Measurements from ENCODE around the gene FNDC10. TPM values are rescaled to one million over a fixed set of nuclear protein-coding genes. Genes with fewer than 3 reads are reported as not detected.

The FNDC10 gene
- total RNA-seq, 1 experiment from 2014 or later: 15.2 TPM

DNA sequence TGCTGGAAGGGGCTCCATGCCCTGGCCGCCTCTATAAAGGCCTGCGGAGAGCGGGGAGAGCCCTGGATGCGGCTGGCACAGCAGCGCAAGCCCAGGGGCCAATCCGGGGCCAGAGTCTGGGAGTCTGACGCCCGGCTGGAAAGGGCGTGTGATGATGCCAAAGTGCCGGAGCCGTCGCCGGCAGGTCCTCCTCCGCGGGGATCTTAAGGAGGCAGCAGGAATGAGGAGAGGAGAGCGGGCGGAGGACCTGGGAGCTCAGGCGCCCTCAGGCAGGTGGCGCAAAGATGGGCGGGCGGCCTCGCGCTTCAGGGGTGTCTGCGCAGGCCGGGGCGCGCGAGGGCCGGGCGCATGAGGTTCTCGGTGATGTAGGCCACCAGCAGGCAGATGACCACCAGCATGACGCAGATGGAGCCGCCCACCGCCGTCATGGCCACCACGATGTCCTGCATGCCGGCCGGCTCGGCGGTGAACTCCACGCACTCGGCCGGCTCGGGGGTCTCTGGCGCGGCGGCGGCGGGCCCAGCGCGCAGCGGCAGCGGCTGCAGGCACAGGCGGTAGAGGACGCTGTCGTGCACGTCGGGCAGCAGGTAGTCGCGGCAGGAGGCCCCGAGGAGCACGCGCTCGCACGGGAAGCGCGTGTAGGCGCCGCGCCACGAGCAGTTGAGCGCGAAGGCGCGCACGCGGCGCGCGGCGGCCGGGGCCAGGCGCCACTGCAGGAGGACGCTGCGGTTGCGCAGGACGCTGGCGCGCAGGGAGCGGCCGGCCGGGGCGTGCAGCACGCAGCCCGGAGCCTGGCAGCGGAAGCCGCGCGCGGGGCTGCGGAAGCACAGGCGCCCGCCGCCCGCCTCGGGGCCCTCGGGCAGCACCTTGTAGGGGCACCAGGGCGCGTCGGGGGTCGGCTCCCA is 653 bp downstream of the FNDC10 start:
- Histone ChIP-seq H2BK15ac (ENCODE audit: low read depth, low read length) (no peak overlapping the region), H4K20me1 (ENCODE audit: control insufficient read depth, insufficient read depth, insufficient read length) (no peaks in the 10 kb centered on the region), H3K18ac (ENCODE audit: insufficient read length, low read depth, low read length) (no peak overlapping the region), H3K27me3 (ENCODE audit: insufficient read depth, low read length) (no peaks in the 10 kb centered on the region; the same call in 1 of the 2 replicates), H3K56ac (ENCODE audit: insufficient read length, low read depth, low read length) (no peak overlapping the region), H3K79me2 (ENCODE audit: insufficient read depth, low read length) (no peaks in the 10 kb centered on the region), H4K5ac (ENCODE audit: insufficient read length, low read depth, low read length) (no peak overlapping the region), H2BK120ac (ENCODE audit: low read depth, low read length, poor library complexity, severe bottlenecking) (no peak overlapping the region), H3K9ac (ENCODE audit: extremely low read depth, insufficient read length, low read length) (no peak overlapping the region), H3K9me3 (ENCODE audit: control insufficient read depth, low read depth, low read length) (no peaks in the 10 kb centered on the region), H2AFZ (ENCODE audit: low read length) (no peak overlapping the region), H3T11ph (ENCODE audit: low read length) (no peak overlapping the region), H2BK5ac (ENCODE audit: insufficient read length, low read length) (no peak overlapping the region), H2BK20ac (ENCODE audit: low read depth, low read length, poor library complexity, severe bottlenecking) (no peak overlapping the region), H3K4me2 (ENCODE audit: insufficient read depth, insufficient read length, low read length) (peak overlapping the region; percentile 24), H4K91ac (ENCODE audit: insufficient read length, low read depth, low read length) (no peak overlapping the region), H2AK5ac (ENCODE audit: insufficient read length, low read length) (no peak overlapping the region), H3K14ac (ENCODE audit: insufficient read depth, low read length) (no peak overlapping the region; the same call in 1 of the 2 replicates), H3K79me1 (ENCODE audit: insufficient read depth, low read depth, low read length, poor library complexity, severe bottlenecking) (no peaks in the 10 kb centered on the region), H3K4me1 (ENCODE audit: insufficient read depth, low read length) (no peaks in the 10 kb centered on the region), H3K4ac (ENCODE audit: low read depth, low read length) (no peak overlapping the region), H3K23me2 (ENCODE audit: insufficient read length, low read depth, low read length, poor library complexity, severe bottlenecking) (peaks cover 8% of the 10 kb centered on the region), H3K27ac (ENCODE audit: insufficient read length, low read depth, low read length) (no peak overlapping the region), H4K8ac (replicated peaks; ENCODE audit: insufficient read length, low read depth, low read length) (no peak overlapping the region), H3K23ac (ENCODE audit: insufficient read length, low read depth, low read length) (no peak overlapping the region), H2BK12ac (ENCODE audit: insufficient read length, low read depth, low read length) (no peak overlapping the region)
- H3K4me3 Mint-ChIP-seq: peak overlapping the region; percentile 65 to 83
- H3K27me3 Mint-ChIP-seq (ENCODE audit: low read depth): peaks cover 54% of the 10 kb centered on the region
- peak; percentile 60 for TF ChIP-seq CTCF (conservative IDR thresholded peaks at IDR 0.05)
- H3K4me1 Mint-ChIP-seq: peaks cover 4 to 12% of the 10 kb centered on the region in 2 experiments
- WGBS (ENCODE audit: extremely low coverage, insufficient read length, low lambda C conversion rate): no CpG with 5 or more reads among the region's 111 CpGs
- peak; percentile 70 for DNase-seq
- peak overlapping the region in 1 of 3 experiments; percentile 89; a peak in 1 of 7 replicates for H3K27ac Mint-ChIP-seq
- H3K9me3 Mint-ChIP-seq: no peaks in the 10 kb centered on the region
- H3K36me3 Mint-ChIP-seq (ENCODE audit: insufficient read depth in 1 of 3, low read depth in 3 of 3): no peaks in the 10 kb centered on the region
